HepG2 (cell line): ENCODE measurements around the gene SSC4D. TPM values are rescaled to one million over a fixed set of nuclear protein-coding genes. Genes with fewer than 3 reads are reported as not detected.

Source experiments
- ATAC-seq: fragments of 200-7000 bp; cut with Tn5 transposase; 3 replicates; pipeline ENCODE4 v1.9.1; 2020; ENCODE audit warnings: mild to moderate bottlenecking, moderate library complexity
- BruUV-seq: library from RNA; stranded (reverse); fragments of 400-500 nt; replicated peaks from 2 replicates; lab custom pipeline; 2021; lab: Mats Ljungman, UMichigan
- CTCF ChIA-PET: fragments of 300-600 bp; formaldehyde crosslinking; extraction: SDS; loops from one replicate; lab custom pipeline; 2021; ENCODE audit warnings: low total read pairs, inconsistent platforms, low intra/inter-chr PET ratio; lab: Yijun Ruan, JAX
- POLR2A ChIA-PET: fragments of 350-600 bp; sonication (Branson Sonifier 250); formaldehyde crosslinking; loops from one replicate; lab custom pipeline; 2020; ENCODE audit warnings: antibody characterized with exemption, inconsistent platforms; lab: Yijun Ruan, JAX
- DNase-seq: peaks from one replicate; pipeline ENCODE4 v3.0.0-alpha.2; 2015; ENCODE audit warnings: low spot score
- FAIRE-seq: peaks from 3 replicates; lab custom pipeline; 2011; peaks lifted over from hg19 to GRCh38; lab: Jason Lieb, UNC
- H2AFZ ChIP-seq: one replicate; pipeline ENCODE4 v1.6.1; 2011; ENCODE audit warnings: low read length, inconsistent platforms
- H3K27ac ChIP-seq: fragments of 300-600 bp; 3 replicates; pipeline ENCODE4 v1.8.0; 2011; ENCODE audit warnings: mixed run types, mild to moderate bottlenecking, mixed read lengths, low read length, inconsistent platforms; ENCODE audit not compliant: insufficient read depth; ENCODE audit errors: extremely low read length
- H3K27me3 ChIP-seq, 2 experiments: fragments of 200-600 bp in 1 of 2; 2 replicates in 1 of 2; 3 replicates in 1 of 2; pipeline versions ENCODE4 v1.6.0 to v1.8.0; 2011; ENCODE audit warnings: low read length in 2 of 2, mild to moderate bottlenecking in 2 of 2, moderate library complexity in 2 of 2, inconsistent platforms in 1 of 2; ENCODE audit not compliant: insufficient read depth in 2 of 2, control insufficient read depth in 1 of 2
- H3K36me3 ChIP-seq, 2 experiments: fragments of 200-600 bp in 1 of 2; replicated peaks in 1 of 2; 2 replicates in 1 of 2; 3 replicates in 1 of 2; pipeline versions ENCODE4 v1.5.1 to v1.8.0; 2011; ENCODE audit warnings: low read length in 2 of 2, inconsistent platforms in 1 of 2; ENCODE audit not compliant: insufficient read depth in 2 of 2, control insufficient read depth in 1 of 2
- H3K4me1 ChIP-seq: 2 replicates; pipeline ENCODE4 v1.5.1; 2012; ENCODE audit warnings: low read length, inconsistent platforms; ENCODE audit not compliant: insufficient read depth
- H3K4me2 ChIP-seq: 2 replicates; pipeline ENCODE4 v1.6.0; 2011; ENCODE audit warnings: low read depth, low read length, inconsistent platforms
- H3K4me3 ChIP-seq, 3 experiments: fragments of 200-600 bp in 1 of 3; sonication (generic), shearing (Covaris generic) in 1 of 3; replicated peaks in 1 of 3; 2 replicates each; pipeline ENCODE4 v1.5.1; 2011 to 2016; ENCODE audit warnings: low read length in 3 of 3, inconsistent platforms in 2 of 3, low read depth in 2 of 3, mild to moderate bottlenecking in 2 of 3, control low read depth in 1 of 3, mixed read lengths in 1 of 3; ENCODE audit not compliant: insufficient read depth in 1 of 3
- H3K79me2 ChIP-seq: one replicate; pipeline ENCODE4 v1.6.1; 2011; ENCODE audit warnings: low read length, inconsistent platforms; ENCODE audit not compliant: insufficient read depth
- H3K9ac ChIP-seq: 2 replicates; pipeline ENCODE4 v1.6.0; 2011; ENCODE audit warnings: mild to moderate bottlenecking, low read depth, low read length, inconsistent platforms; ENCODE audit not compliant: insufficient read depth
- H3K9me3 ChIP-seq: 2 replicates; pipeline ENCODE4 v1.5.1; 2012; ENCODE audit warnings: mild to moderate bottlenecking, low read length
- H4K20me1 ChIP-seq: 2 replicates; pipeline ENCODE4 v1.6.0; 2011; ENCODE audit warnings: inconsistent platforms, mild to moderate bottlenecking, low read length, moderate library complexity; ENCODE audit not compliant: insufficient read depth
- CC2D1A ChIP-seq: sonication (generic); formaldehyde crosslinking; IDR thresholded peaks from 2 replicates; pipeline ENCODE4 v1.8.1; 2023; ENCODE audit warnings: mild to moderate bottlenecking, missing genetic modification reagents
- ISX ChIP-seq: sonication (generic); formaldehyde crosslinking; conservative IDR thresholded peaks from 2 replicates; pipeline ENCODE4 v1.5.0; 2020; ENCODE audit warnings: missing genetic modification reagents
- MATR3 ChIP-seq: sonication (generic); formaldehyde crosslinking; IDR thresholded peaks from 2 replicates; pipeline ENCODE4 v1.4.0; 2020; ENCODE audit warnings: missing genetic modification reagents
- MEIS2 ChIP-seq: sonication (generic); formaldehyde crosslinking; IDR thresholded peaks from 2 replicates; pipeline ENCODE4 v1.9.0; 2021; ENCODE audit warnings: mild to moderate bottlenecking, missing genetic modification reagents
- NCOA5 ChIP-seq: sonication (generic); formaldehyde crosslinking; IDR thresholded peaks from 2 replicates; pipeline ENCODE4 v1.4.0; 2020; ENCODE audit warnings: missing genetic modification reagents
- NFIC ChIP-seq: IDR thresholded peaks from 2 replicates; pipeline ENCODE4 v1.6.1; 2012; ENCODE audit warnings: mild to moderate bottlenecking, low read length, inconsistent platforms
- PCBP1 ChIP-seq: fragments of 200-400 bp; formaldehyde crosslinking; IDR thresholded peaks from 2 replicates; pipeline ENCODE4 v1.6.1; 2017; ENCODE audit warnings: mild to moderate bottlenecking, low read depth, low read length, borderline replicate concordance
- SUZ12 ChIP-seq: fragments of 150-350 bp; IDR thresholded peaks from 2 replicates; pipeline ENCODE4 v1.6.1; 2014; ENCODE audit warnings: low read depth, low read length
- TBL1XR1 ChIP-seq: fragments of 150-350 bp; IDR thresholded peaks from 2 replicates; pipeline ENCODE4 v1.6.1; 2014; ENCODE audit warnings: borderline replicate concordance, low read length; ENCODE audit not compliant: partially characterized antibody
- ZKSCAN1 ChIP-seq: fragments of 150-350 bp; IDR thresholded peaks from 2 replicates; pipeline ENCODE4 v1.6.1; 2014; ENCODE audit warnings: low read length
- ZNF17 ChIP-seq: sonication (generic); formaldehyde crosslinking; IDR thresholded peaks from 2 replicates; pipeline ENCODE4 v1.5.0; 2020; ENCODE audit warnings: mild to moderate bottlenecking, missing genetic modification reagents
- ZNF354B ChIP-seq: sonication (generic); formaldehyde crosslinking; IDR thresholded peaks from 2 replicates; pipeline ENCODE4 v1.8.0; 2022; ENCODE audit warnings: mild to moderate bottlenecking, missing genetic modification reagents
- ZNF432 ChIP-seq: sonication (generic); formaldehyde crosslinking; IDR thresholded peaks from 2 replicates; pipeline ENCODE4 v1.5.0; 2020; ENCODE audit warnings: missing genetic modification reagents, mild to moderate bottlenecking, borderline replicate concordance
- ZNF644 ChIP-seq: IDR thresholded peaks from 2 replicates; pipeline ENCODE4 v1.6.1; 2016; ENCODE audit warnings: low read depth
- WGBS: methylation state at CpG from one replicate; pipeline ENCODE4 v1.1.6; 2017; ENCODE audit warnings: low lambda C conversion rate; 5-methylcytosine and 5-hydroxymethylcytosine counted together
- in situ Hi-C: cut with HindIII; loops from 2 replicates; pipeline ENCODE4 v1.10.0; 2017; ENCODE audit warnings: low pct_unique_long_range_greater_than_20kb; ENCODE audit not compliant: extremely low pct_ligation_motif_present
- intact Hi-C: fragments of 100-400 bp; cut with micrococcal nuclease; formaldehyde crosslinking; loops from one replicate; pipeline ENCODE4 v1.10.0; 2022; ENCODE audit not compliant: unreplicated experiment
- polyA plus RNA-seq, 8 experiments: library from polyadenylated mRNA; depleted of rRNA in 3 of 8; stranded (reverse) in 7 of 8; unstranded in 1 of 8; fragments of >200 nt; fragmentation: Illumina TruSeq in 4 of 8; extraction: Trizol in 4 of 8; gene quantifications; 2 replicates each; pipeline versions ENCODE4 v1.2.1 to v1.2.3, GENCODE V29; 2011 to 2016; ENCODE audit warnings: low read depth in 4 of 8, missing spikeins in 1 of 8, mixed read lengths in 1 of 8; ENCODE audit not compliant: insufficient read depth in 1 of 8
- total RNA-seq, 5 experiments: library from RNA; depleted of rRNA; stranded (reverse); fragments of >200 nt; fragmentation: Illumina TruSeq; extraction: Trizol; gene quantifications; 2 replicates each; pipeline ENCODE4 v1.2.3, GENCODE V29; 2016; ENCODE audit warnings: low read depth in 1 of 5
- TF ChIP-seq, protein P1 (sequence below): sonication (generic); formaldehyde crosslinking; conservative IDR thresholded peaks from 2 replicates; pipeline ENCODE4 v1.8.0; 2022; ENCODE audit warnings: low read depth, missing genetic modification reagents
- TF ChIP-seq, protein P2 (sequence below): sonication (generic); formaldehyde crosslinking; IDR thresholded peaks from 2 replicates; pipeline ENCODE4 v1.8.0; 2022; ENCODE audit warnings: missing genetic modification reagents, low read depth, mild to moderate bottlenecking, borderline replicate concordance
- TF ChIP-seq, protein P3 (sequence below): IDR thresholded peaks from 2 replicates; pipeline ENCODE4 v1.6.1; 2012; ENCODE audit warnings: low read length, improper control_type of control experiment
- TF ChIP-seq, protein P4 (sequence below): IDR thresholded peaks from 2 replicates; pipeline ENCODE4 v1.6.1; 2016; ENCODE audit warnings: missing biosample characterization, missing genetic modification reagents, low read depth

SSC4D gene
- total and polyA plus RNA-seq, 2 of the 13 experiments (the other 11 are each of a cell fraction or from before 2014, with no cell fraction given) = 33.3 to 63.8 TPM

DNA sequence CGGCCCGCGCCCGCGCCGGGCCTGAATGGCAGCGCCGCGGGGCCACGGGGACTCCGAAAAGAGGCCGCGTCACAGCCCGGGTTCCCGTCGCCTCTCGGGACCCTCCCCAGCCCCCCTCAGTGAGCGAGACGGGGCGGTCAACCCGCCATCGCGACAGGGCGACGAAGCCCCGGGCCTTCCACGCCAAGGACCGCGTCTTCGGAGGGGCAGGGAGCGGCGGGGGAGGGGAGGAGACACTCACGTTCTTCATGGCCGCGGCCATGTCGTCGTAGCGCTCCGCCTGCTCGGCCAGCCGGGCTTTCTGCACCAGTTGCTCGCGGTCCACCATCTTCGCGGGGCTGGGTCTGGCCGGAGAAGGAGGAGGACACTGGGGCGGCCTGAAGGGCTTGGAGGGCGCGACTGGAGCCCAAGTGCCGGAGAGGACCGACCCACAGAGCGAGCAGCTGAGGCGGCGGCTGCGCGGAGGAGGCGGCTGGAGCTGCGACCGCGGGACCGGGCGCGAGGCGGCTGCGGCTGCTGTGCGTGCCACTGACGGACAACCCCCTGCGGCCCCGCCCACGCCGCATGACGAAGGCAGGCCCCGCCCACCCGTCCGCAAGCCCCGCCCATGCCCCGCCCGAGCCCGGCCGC, 50.9 kb downstream of the SSC4D start, which contains the start of gene YWHAG:
YWHAG (minus strand) TSS at position 511 of the 630 bp plus-strand sequence; CDS start at position 328, 183 bp downstream.
- H3K9me3 ChIP-seq = no peaks in the 10 kb centered on the region
- H4K20me1 ChIP-seq = peaks cover 39% of the 10 kb centered on the region
- H3K4me3 ChIP-seq = peak within 1 kb of the TSS; percentile 92 to 99 (median 94)
- BruUV-seq = no TSS peak
- H3K36me3 ChIP-seq = peaks cover 0 to 6% of the 10 kb centered on the region in 2 experiments; a peak in 3 of 5 replicates
- peaks cover 49% of the 10 kb centered on the region for H3K4me1 ChIP-seq
- no peak for FAIRE-seq
- H3K4me2 ChIP-seq = peak within 1 kb of the TSS; percentile 98
- under 1% methylated on average over 15 of the region's 80 CpGs for WGBS
- no peaks in the 10 kb centered on the region; a peak in 1 of 5 replicates for H3K27me3 ChIP-seq
- CTCF ChIA-PET = interaction anchor here (1.7 kb wide), 1 partner anchor 44 kb away, joined by 7 read pairs; no protein-coding TSS in a partner anchor
- intact Hi-C loops = loop anchor here (1.0 kb wide), 1 partner anchor 40 kb away; no protein-coding TSS in a partner anchor
- peak within 1 kb of the TSS; percentile 45 for H2AFZ ChIP-seq
- peak; percentile 57 for DNase-seq
- H3K9ac ChIP-seq = peak within 1 kb of the TSS; percentile 96
- POLR2A ChIA-PET = interaction anchor here (0.6 to 2.8 kb wide), 16 partner anchors 8 to 66 kb away, joined by 3 to 20 read pairs (median 6); partner anchors contain the start of genes HSPB1 and SSC4D
- H3K27ac ChIP-seq = peak within 1 kb of the TSS; percentile 93
- peak; percentile 81 for ATAC-seq
- in situ Hi-C loops = no loop called here
- peaks cover 51% of the 10 kb centered on the region for H3K79me2 ChIP-seq
- no peak for TF ChIP-seq PCBP1
- TF ChIP-seq ZNF432 (CRISPR knock-in tag) = no peak
- no peak for TF ChIP-seq TBL1XR1
- TF ChIP-seq ZNF644 = 0 out of 2 replicates have a peak, but pooled peaks have one; percentile 6
- TF ChIP-seq, protein P1, sequence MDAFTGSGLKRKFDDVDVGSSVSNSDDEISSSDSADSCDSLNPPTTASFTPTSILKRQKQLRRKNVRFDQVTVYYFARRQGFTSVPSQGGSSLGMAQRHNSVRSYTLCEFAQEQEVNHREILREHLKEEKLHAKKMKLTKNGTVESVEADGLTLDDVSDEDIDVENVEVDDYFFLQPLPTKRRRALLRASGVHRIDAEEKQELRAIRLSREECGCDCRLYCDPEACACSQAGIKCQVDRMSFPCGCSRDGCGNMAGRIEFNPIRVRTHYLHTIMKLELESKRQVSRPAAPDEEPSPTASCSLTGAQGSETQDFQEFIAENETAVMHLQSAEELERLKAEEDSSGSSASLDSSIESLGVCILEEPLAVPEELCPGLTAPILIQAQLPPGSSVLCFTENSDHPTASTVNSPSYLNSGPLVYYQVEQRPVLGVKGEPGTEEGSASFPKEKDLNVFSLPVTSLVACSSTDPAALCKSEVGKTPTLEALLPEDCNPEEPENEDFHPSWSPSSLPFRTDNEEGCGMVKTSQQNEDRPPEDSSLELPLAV (CRISPR knock-in tag) = 0 out of 2 replicates have a peak, but pooled peaks have one; percentile 53
- TF ChIP-seq ZNF354B (CRISPR knock-in tag) = no peak
- no peak for TF ChIP-seq CC2D1A (CRISPR knock-in tag)
- TF ChIP-seq, protein P2, sequence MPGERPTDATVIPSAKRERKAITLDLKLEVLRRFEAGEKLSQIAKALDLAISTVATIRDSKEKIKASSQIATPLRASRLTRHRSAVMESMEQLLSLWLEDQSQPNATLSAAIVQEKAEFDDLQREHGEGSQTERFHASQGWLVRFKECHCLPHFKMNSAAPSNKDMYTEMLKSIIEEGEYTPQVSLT = no peak; the same call in 1 of the 2 replicates
- no peak for TF ChIP-seq MATR3 (CRISPR knock-in tag)
- TF ChIP-seq ISX (CRISPR knock-in tag) = no peak
- no peak; the same call in none of the 2 replicates for TF ChIP-seq MEIS2 (CRISPR knock-in tag)
- no peak for TF ChIP-seq ZKSCAN1
- TF ChIP-seq, protein P3, sequence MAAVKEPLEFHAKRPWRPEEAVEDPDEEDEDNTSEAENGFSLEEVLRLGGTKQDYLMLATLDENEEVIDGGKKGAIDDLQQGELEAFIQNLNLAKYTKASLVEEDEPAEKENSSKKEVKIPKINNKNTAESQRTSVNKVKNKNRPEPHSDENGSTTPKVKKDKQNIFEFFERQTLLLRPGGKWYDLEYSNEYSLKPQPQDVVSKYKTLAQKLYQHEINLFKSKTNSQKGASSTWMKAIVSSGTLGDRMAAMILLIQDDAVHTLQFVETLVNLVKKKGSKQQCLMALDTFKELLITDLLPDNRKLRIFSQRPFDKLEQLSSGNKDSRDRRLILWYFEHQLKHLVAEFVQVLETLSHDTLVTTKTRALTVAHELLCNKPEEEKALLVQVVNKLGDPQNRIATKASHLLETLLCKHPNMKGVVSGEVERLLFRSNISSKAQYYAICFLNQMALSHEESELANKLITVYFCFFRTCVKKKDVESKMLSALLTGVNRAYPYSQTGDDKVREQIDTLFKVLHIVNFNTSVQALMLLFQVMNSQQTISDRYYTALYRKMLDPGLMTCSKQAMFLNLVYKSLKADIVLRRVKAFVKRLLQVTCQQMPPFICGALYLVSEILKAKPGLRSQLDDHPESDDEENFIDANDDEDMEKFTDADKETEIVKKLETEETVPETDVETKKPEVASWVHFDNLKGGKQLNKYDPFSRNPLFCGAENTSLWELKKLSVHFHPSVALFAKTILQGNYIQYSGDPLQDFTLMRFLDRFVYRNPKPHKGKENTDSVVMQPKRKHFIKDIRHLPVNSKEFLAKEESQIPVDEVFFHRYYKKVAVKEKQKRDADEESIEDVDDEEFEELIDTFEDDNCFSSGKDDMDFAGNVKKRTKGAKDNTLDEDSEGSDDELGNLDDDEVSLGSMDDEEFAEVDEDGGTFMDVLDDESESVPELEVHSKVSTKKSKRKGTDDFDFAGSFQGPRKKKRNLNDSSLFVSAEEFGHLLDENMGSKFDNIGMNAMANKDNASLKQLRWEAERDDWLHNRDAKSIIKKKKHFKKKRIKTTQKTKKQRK = no peak
- TF ChIP-seq NCOA5 = no peak
- TF ChIP-seq, protein P4, sequence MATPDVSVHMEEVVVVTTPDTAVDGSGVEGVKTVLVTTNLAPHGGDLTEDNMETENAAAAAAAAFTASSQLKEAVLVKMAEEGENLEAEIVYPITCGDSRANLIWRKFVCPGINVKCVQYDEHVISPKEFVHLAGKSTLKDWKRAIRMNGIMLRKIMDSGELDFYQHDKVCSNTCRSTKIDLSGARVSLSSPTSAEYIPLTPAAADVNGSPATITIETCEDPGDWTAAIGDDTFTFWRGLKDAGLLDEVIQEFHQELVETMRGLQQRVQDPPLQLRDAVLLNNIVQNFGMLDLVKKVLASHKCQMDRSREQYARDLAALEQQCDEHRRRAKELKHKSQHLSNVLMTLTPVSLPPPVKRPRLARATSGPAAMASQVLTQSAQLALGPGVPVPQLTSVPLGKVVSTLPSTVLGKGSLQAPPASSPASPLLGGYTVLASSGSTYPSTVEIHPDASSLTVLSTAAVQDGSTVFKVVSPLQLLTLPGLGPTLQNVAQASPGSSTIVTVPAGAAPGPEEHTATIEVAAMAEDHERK (CRISPR knock-in tag) = no peak
- no peak for TF ChIP-seq NFIC
- no peak for TF ChIP-seq SUZ12
- TF ChIP-seq ZNF17 (CRISPR knock-in tag) = no peak
